HG02981 (cell line): Measurements from ENCODE around the gene CXCL3.
"Not testable (repeated sequence)": the region's sequence is repeated elsewhere in the genome, so short reads cannot be mapped to it uniquely, and the experiment has no call there.

Experiments used
- ATAC-seq: cut with Tn5 transposase; IDR thresholded peaks from one replicate; pipeline ENCODE4 v1.9.1; 2021; ENCODE audit warnings: mild to moderate bottlenecking, moderate library complexity; ENCODE audit not compliant: unreplicated experiment

Gene CXCL3

GRCh38 chr4:74038425-74039314 is at the start of gene CXCL3:
TSS of gene CXCL3 (minus strand) at chr4:74038689. CDS start at chr4:74038611, 78 bp downstream.
- peak; percentile 52 for ATAC-seq

- no peak for ATAC-seq
These were observed 49.0 kb upstream of the CXCL3 start for GRCh38 chr4:74087481-74087880.

- no peak for ATAC-seq
These were observed 47.2 kb upstream of the CXCL3 start for GRCh38 chr4:74085669-74086068.

GRCh38 chr4:74084984-74085383 is 46.5 kb upstream of the CXCL3 start:
- no peak for ATAC-seq

GRCh38 chr4:74083546-74083945 is 45.1 kb upstream of the CXCL3 start:
- ATAC-seq, result no peak

- ATAC-seq, result no peak
These were observed 42.5 kb upstream of the CXCL3 start for GRCh38 chr4:74081035-74081434.

- not testable (repeated sequence) for ATAC-seq
These were observed 41.9 kb upstream of the CXCL3 start for GRCh38 chr4:74080351-74080750.

- not testable (repeated sequence) for ATAC-seq
These were observed 40.5 kb upstream of the CXCL3 start for GRCh38 chr4:74079024-74079423.

GRCh38 chr4:74073358-74073757 is 34.9 kb upstream of the CXCL3 start:
- no peak for ATAC-seq

GRCh38 chr4:74072739-74073138 is 34.2 kb upstream of the CXCL3 start:
- no peak for ATAC-seq

GRCh38 chr4:74067586-74067985 is 29.1 kb upstream of the CXCL3 start:
- no peak for ATAC-seq

GRCh38 chr4:74066232-74066631 is 27.7 kb upstream of the CXCL3 start:
- ATAC-seq, result no peak

GRCh38 chr4:74065115-74065642 is 26.7 kb upstream of the CXCL3 start:
- ATAC-seq, result no peak

GRCh38 chr4:74063859-74064258 is 25.4 kb upstream of the CXCL3 start:
- no peak for ATAC-seq

- ATAC-seq, result no peak
These were observed 24.5 kb upstream of the CXCL3 start for GRCh38 chr4:74062953-74063352.

GRCh38 chr4:74061430-74061829 is 22.9 kb upstream of the CXCL3 start:
- no peak for ATAC-seq

- ATAC-seq, result no peak
These were observed 20.8 kb upstream of the CXCL3 start for GRCh38 chr4:74059161-74059829.

GRCh38 chr4:74058048-74058651 is 19.7 kb upstream of the CXCL3 start:
- no peak for ATAC-seq

GRCh38 chr4:74057588-74057987 is 19.1 kb upstream of the CXCL3 start:
- ATAC-seq, result no peak

- ATAC-seq, result no peak
These were observed 18.5 kb upstream of the CXCL3 start for GRCh38 chr4:74056858-74057562.
